ENCODE measurements around the gene LRPPRC. TPM values are rescaled to one million over a fixed set of nuclear protein-coding genes. Genes with fewer than 3 reads are reported as not detected.
A peak's percentile ranks its signal among the peaks of the same experiment; 100 is the strongest.
"Not testable (repeated sequence)": the region's sequence is repeated elsewhere in the genome, so short reads cannot be mapped to it uniquely, and the experiment has no call there.

Gene LRPPRC
- total and polyA plus RNA-seq, 2 experiments from 2014 or later: 39.5 to 71.9 TPM

DNA sequence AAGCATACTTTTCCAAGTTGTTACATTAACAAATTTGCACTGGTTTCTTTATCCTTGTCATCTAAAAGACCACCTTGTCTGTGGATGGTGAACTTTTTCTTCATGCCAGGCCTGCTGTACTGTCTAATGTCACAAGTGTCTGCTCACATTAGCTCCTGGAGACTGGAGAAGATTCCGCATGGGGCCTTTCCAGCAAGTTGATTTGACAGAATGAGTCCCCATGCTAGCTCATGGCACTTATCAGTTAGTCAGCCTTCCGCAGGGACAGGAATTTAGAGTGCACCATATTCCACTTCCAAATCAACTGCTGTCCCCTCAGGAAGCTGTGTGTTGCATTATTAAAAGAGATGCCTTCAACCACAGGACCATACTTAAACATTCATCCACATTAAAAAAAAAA lies 41.4 kb upstream of the LRPPRC start:
- TF ChIP-seq, protein P1, sequence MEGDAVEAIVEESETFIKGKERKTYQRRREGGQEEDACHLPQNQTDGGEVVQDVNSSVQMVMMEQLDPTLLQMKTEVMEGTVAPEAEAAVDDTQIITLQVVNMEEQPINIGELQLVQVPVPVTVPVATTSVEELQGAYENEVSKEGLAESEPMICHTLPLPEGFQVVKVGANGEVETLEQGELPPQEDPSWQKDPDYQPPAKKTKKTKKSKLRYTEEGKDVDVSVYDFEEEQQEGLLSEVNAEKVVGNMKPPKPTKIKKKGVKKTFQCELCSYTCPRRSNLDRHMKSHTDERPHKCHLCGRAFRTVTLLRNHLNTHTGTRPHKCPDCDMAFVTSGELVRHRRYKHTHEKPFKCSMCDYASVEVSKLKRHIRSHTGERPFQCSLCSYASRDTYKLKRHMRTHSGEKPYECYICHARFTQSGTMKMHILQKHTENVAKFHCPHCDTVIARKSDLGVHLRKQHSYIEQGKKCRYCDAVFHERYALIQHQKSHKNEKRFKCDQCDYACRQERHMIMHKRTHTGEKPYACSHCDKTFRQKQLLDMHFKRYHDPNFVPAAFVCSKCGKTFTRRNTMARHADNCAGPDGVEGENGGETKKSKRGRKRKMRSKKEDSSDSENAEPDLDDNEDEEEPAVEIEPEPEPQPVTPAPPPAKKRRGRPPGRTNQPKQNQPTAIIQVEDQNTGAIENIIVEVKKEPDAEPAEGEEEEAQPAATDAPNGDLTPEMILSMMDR (IDR thresholded peaks at IDR 0.05; ENCODE audit: low read depth, low read length): no peak
- H3K27ac ChIP-seq: no peak overlapping the region
- no peaks in the 10 kb centered on the region for H3K27me3 ChIP-seq
- H3K4me1 ChIP-seq (ENCODE audit: low read depth): no peaks in the 10 kb centered on the region
- no peaks in the 10 kb centered on the region for H3K9me3 ChIP-seq (ENCODE audit: low read depth)
- H3K36me3 ChIP-seq: no peaks in the 10 kb centered on the region
- DNase-seq (ENCODE audit: low read depth in 1 of 2, low spot score in 1 of 2): peak in 1 of 2 donors; percentile 34
- no peak overlapping the region for H3K4me3 ChIP-seq

GRCh38 chr2:44033947-44034346 lies 38.2 kb upstream of the LRPPRC start:
- DNase-seq (ENCODE audit: low read depth in 1 of 2, low spot score in 1 of 2): no peak
- H3K4me1 ChIP-seq (ENCODE audit: low read depth): no peaks in the 10 kb centered on the region
- no peaks in the 10 kb centered on the region for H3K9me3 ChIP-seq (ENCODE audit: low read depth)
- peaks cover 3% of the 10 kb centered on the region for H3K27me3 ChIP-seq
- H3K27ac ChIP-seq: no peak overlapping the region
- no peak overlapping the region for H3K4me3 ChIP-seq
- TF ChIP-seq, protein P1 (IDR thresholded peaks at IDR 0.05; ENCODE audit: low read depth, low read length): no peak
- H3K36me3 ChIP-seq: no peaks in the 10 kb centered on the region

DNA sequence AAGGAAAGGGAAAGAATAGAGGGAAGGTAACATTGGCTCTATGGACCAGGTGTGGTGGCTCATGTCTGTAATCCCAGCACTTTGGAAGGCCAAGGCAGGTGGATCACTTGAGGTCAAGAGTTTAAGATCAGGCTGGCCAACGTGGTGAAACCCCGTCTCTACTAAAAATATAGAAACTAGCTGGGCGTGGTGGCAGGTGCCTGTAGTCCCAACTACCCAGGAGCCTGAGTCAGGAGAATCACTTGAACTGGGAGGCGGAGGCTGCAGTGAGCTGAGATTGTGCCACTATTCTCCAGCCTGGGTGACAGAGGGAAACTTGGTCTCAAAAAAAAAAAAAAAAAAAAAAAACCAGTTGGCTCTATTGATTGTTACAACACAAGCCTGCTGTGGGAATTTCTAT lies 31.3 kb upstream of the LRPPRC start:
- H3K9me3 ChIP-seq (ENCODE audit: low read depth); H3K4me1 ChIP-seq (ENCODE audit: low read depth); H3K36me3 ChIP-seq; DNase-seq (ENCODE audit: low read depth in 1 of 2, low spot score in 1 of 2); H3K27me3 ChIP-seq; H3K4me3 ChIP-seq; H3K27ac ChIP-seq: not testable (repeated sequence)

DNA sequence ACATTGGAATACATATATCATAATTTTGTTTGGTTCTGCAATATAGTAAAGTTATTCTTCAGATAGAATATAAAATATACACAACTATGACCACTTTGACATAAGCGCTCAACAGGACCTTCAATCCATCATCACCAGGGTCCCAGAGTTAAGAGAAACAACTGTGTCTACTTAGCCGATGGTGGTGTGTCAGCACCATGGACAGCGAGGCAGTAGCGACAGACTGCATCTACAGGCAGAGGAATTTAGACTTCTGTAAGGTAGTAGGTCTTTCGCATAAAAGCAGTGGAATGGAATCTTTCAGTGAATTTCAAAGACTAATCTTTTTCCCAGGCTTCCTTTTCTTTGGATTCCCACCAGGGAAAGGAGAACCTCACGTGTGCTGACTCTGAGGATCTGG lies 20.5 kb upstream of the LRPPRC start:
- Histone ChIP-seq H3K4me1 (ENCODE audit: low read depth) (no peaks in the 10 kb centered on the region), H3K36me3 (no peaks in the 10 kb centered on the region), H3K27me3 (no peaks in the 10 kb centered on the region), H3K4me3 (no peak overlapping the region), H3K9me3 (ENCODE audit: low read depth) (no peaks in the 10 kb centered on the region), H3K27ac (no peak overlapping the region)
- TF ChIP-seq, protein P1 (IDR thresholded peaks at IDR 0.05; ENCODE audit: low read depth, low read length): no peak
- DNase-seq (ENCODE audit: low read depth in 1 of 2, low spot score in 1 of 2): peak; percentile 72 to 86

- no peaks in the 10 kb centered on the region for H3K27me3 ChIP-seq
- no peak overlapping the region for H3K4me3 ChIP-seq
- H3K4me1 ChIP-seq (ENCODE audit: low read depth): no peaks in the 10 kb centered on the region
- H3K9me3 ChIP-seq (ENCODE audit: low read depth): no peaks in the 10 kb centered on the region
- H3K27ac ChIP-seq: no peak overlapping the region
- DNase-seq (ENCODE audit: low read depth in 1 of 2, low spot score in 1 of 2): no peak
- H3K36me3 ChIP-seq: no peaks in the 10 kb centered on the region
- TF ChIP-seq, protein P1 (IDR thresholded peaks at IDR 0.05; ENCODE audit: low read depth, low read length): no peak
Measured at GRCh38 chr2:44015239-44015638, 19.4 kb upstream of the LRPPRC start.

- H3K36me3 ChIP-seq; DNase-seq (ENCODE audit: low read depth in 1 of 2, low spot score in 1 of 2); H3K9me3 ChIP-seq (ENCODE audit: low read depth); H3K4me3 ChIP-seq; H3K27me3 ChIP-seq; H3K27ac ChIP-seq; H3K4me1 ChIP-seq (ENCODE audit: low read depth): not testable (repeated sequence)
Measured at GRCh38 chr2:44013205-44013604, 17.4 kb upstream of the LRPPRC start.

DNA sequence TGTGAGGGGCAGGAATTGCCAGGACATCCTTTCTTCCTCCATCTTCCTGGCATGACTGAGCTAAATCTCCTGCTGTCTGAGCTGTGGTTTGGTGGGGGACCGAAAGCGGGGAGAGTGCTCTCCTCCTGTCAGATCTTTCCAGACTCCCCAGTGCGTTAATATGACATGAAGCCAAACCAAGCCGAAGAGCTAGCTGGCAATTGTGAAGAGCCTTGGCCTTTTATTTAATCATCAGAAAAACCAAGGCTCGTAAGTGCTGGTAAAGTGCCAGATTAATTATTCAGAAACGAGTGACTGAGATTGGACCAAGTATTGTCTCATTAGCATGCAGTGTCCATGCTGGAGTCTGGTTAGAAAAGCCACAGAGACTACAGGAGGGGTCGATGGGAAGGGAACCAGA lies 14.5 kb upstream of the LRPPRC start:
- no peaks in the 10 kb centered on the region for H3K9me3 ChIP-seq (ENCODE audit: low read depth)
- no peaks in the 10 kb centered on the region for H3K36me3 ChIP-seq
- no peaks in the 10 kb centered on the region for H3K4me1 ChIP-seq (ENCODE audit: low read depth)
- TF ChIP-seq, protein P1 (IDR thresholded peaks at IDR 0.05; ENCODE audit: low read depth, low read length): no peak
- H3K27ac ChIP-seq: no peak overlapping the region
- H3K27me3 ChIP-seq: no peaks in the 10 kb centered on the region
- DNase-seq (ENCODE audit: low read depth in 1 of 2, low spot score in 1 of 2): no peak
- no peak overlapping the region for H3K4me3 ChIP-seq

Data from cardiac muscle cell (in vitro differentiated cells and primary cell).